ACC112 (cell line): ENCODE results near the gene BLVRA.
"Not testable (repeated sequence)": the region's sequence is repeated elsewhere in the genome, so short reads cannot be mapped to it uniquely, and the experiment has no call there.

ENCODE experiments used
- H2AFZ ChIP-seq: fragments of 200-600 bp; sonication (generic); one replicate; pipeline ENCODE4 v1.6.0; 2017; ENCODE audit warnings: antibody characterized with exemption, low read length; ENCODE audit not compliant: unreplicated experiment
- H3K27ac ChIP-seq: fragments of 200-600 bp; sonication (generic); 2 replicates; pipeline ENCODE4 v1.5.1; 2014; ENCODE audit warnings: low read depth, mild to moderate bottlenecking, antibody characterized with exemption, low read length, moderate library complexity
- H3K27me3 ChIP-seq: fragments of 200-600 bp; sonication (generic); 2 replicates; pipeline ENCODE4 v1.6.1; 2014; ENCODE audit warnings: mild to moderate bottlenecking, antibody characterized with exemption, low read length, moderate library complexity, mixed read lengths; ENCODE audit not compliant: insufficient read depth
- H3K36me3 ChIP-seq: fragments of 200-600 bp; sonication (generic); 2 replicates; pipeline ENCODE4 v1.6.1; 2016; ENCODE audit warnings: mild to moderate bottlenecking, antibody characterized with exemption, low read length, moderate library complexity, mixed read lengths; ENCODE audit not compliant: insufficient read depth
- H3K4me1 ChIP-seq: fragments of 200-600 bp; sonication (generic); one replicate; pipeline ENCODE4 v1.6.1; 2016; ENCODE audit warnings: low read length, mixed read lengths; ENCODE audit not compliant: insufficient read depth, unreplicated experiment, control insufficient read depth
- H3K4me3 ChIP-seq: fragments of 200-600 bp; sonication (generic); 2 replicates; pipeline ENCODE4 v1.5.1; 2014; ENCODE audit warnings: mild to moderate bottlenecking, low read depth, low read length
- H3K79me2 ChIP-seq: fragments of 200-600 bp; sonication (generic); one replicate; pipeline ENCODE4 v1.6.0; 2016; ENCODE audit warnings: low read length; ENCODE audit not compliant: control insufficient read depth, unreplicated experiment, insufficient read depth

Gene BLVRA

DNA sequence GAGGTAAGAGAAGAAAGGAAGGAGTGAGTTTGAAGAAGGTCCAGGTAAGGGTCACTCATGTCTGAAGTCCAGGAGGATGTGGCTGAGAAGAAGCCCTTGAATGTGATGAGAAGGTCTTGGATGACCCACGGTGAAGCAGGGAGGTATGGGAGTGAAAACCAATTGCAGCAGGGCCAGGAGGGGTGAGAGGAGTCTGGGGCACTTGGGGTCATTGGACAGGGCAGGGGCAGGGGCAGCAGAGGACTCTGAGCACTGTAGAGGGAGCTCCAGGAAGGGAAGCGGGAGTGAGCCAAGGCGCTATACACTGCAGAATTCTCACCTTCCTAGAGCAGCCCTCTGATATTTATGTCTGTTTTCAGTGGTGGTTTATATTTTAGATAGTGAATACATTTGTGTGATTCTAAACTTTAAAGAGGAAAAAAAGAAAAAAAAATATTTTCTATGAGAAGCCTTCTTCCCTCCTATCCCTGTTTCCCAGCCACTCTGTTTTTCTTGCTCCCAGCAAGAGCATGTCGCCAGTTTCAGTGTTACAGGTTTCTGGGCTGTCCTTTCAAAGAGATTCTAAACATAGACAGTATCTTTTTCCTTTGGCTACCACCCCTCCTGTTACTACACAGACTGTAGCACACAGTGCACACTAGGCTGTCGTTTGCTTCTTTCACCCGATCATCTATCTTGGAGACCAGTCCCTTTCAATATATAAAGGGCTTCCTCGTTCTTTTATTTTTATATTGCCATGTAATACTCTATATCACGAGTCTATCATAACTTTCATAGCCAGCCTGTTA, 24.5 kb downstream of the BLVRA start:
- no peaks in the 10 kb centered on the region for H3K79me2 ChIP-seq
- H3K36me3 ChIP-seq = no peaks in the 10 kb centered on the region; the same call in 1 of the 2 replicates
- no peak overlapping the region for H3K4me3 ChIP-seq
- H3K27me3 ChIP-seq = no peaks in the 10 kb centered on the region
- H3K4me1 ChIP-seq = peaks cover 25% of the 10 kb centered on the region
- H2AFZ ChIP-seq = no peak overlapping the region
- no peak overlapping the region for H3K27ac ChIP-seq

DNA sequence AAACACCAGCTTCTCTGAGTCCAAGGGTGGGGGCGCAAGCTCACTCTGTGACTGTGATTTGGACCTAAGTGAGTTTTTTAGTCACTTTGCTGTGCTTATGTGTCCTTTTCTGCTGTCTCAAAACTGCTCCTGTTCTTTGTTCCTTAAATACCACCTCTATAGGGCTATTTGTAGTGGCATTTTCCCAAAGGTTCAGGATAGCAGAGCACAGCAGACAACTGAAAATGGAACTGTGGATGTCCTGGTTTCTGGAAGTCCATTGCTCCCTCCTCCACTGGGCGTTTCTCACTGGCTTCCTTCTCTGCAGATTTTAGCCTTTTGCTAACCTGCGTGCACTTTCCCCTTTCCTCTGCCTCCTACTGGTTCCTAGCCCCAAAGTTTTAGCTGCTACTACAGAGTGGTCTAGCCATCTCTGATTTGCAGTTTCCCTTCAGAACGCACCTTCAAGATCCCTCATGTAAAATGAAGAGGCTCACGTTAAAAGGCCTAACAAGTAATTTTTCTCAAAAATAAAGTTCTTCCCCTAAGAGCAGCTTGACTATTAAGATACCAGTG, 25.6 kb downstream of the BLVRA start:
- no peak overlapping the region for H3K4me3 ChIP-seq
- H3K79me2 ChIP-seq = no peaks in the 10 kb centered on the region
- no peaks in the 10 kb centered on the region for H3K27me3 ChIP-seq
- peaks cover 25% of the 10 kb centered on the region for H3K4me1 ChIP-seq
- no peak overlapping the region for H3K27ac ChIP-seq
- H3K36me3 ChIP-seq = no peaks in the 10 kb centered on the region; the same call in 1 of the 2 replicates
- H2AFZ ChIP-seq = no peak overlapping the region

DNA sequence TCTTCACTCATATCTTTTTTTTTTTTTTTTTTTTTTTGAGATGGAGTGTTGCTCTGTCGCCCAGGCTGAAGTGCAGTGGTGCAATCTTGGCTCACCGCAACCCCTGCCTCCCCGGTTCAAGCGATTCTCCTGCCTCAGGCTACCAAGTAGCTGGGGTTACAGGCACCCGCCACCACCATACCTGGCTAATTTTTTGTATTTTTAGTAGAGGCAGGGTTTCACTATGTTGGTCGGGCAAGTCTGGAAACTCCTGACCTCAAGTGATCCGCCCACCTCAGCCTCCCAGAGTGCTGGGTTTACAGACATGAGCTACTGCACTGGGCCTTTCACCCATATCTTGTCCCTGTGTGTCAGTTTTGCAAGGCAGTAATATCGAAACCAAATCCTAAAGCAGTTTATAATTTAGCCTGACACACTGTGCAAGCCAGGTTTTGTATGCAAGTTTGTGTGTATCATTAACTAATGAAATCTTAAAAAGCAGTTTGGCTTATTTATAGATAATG, 26.2 kb downstream of the BLVRA start:
- 0 out of 2 replicates have a peak overlapping the region, but pooled peaks have one; percentile 0 for H3K27ac ChIP-seq
- peaks cover 25% of the 10 kb centered on the region for H3K4me1 ChIP-seq
- H3K4me3 ChIP-seq, H3K79me2 ChIP-seq, H3K36me3 ChIP-seq, H3K27me3 ChIP-seq, H2AFZ ChIP-seq: not testable (repeated sequence)

DNA sequence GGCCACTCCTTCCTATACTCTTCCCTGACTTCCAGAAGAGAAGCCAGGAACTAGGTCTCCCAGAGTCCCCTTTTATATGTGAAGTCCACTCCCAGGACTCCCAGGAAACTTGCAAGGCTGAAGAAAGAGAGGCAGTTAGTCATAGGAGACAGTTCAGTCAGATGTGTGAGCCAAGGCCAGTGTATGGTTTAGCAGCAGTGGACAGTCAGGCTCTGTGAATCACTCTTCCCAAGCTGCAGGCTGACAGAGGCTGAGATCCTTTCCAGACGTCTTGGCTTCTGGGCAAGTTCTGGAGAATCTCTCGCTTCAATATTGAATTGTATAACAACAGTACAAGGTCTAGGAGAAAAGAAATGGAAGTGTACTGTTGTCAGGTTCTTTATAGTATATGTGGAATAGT, 26.9 kb downstream of the BLVRA start:
- no peak overlapping the region for H3K4me3 ChIP-seq
- H3K27me3 ChIP-seq = no peaks in the 10 kb centered on the region
- peaks cover 25% of the 10 kb centered on the region for H3K4me1 ChIP-seq
- H3K27ac ChIP-seq = 0 out of 2 replicates have a peak overlapping the region, but pooled peaks have one; percentile 0
- H3K79me2 ChIP-seq = no peaks in the 10 kb centered on the region
- no peak overlapping the region for H2AFZ ChIP-seq
- H3K36me3 ChIP-seq = no peaks in the 10 kb centered on the region

DNA sequence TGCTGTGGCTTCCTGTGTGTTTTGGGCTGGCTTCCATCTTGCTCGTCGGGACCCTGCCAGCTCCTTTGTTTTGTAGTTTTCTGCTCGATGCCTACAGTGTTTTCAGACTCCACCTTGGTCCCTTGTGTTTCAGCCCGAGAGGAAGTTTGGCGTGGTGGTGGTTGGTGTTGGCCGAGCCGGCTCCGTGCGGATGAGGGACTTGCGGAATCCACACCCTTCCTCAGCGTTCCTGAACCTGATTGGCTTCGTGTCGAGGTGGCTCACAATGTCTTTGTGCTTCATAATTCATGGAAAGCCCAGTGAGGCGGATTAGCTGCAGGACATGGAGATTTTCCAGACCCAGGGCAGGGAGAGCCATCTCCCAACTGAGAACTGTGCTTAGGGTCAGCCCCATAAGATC, 29.3 kb downstream of the BLVRA start:
- H3K27me3 ChIP-seq = no peaks in the 10 kb centered on the region
- H2AFZ ChIP-seq = no peak overlapping the region
- no peaks in the 10 kb centered on the region for H3K36me3 ChIP-seq
- H3K79me2 ChIP-seq = no peaks in the 10 kb centered on the region
- H3K4me1 ChIP-seq = peaks cover 13% of the 10 kb centered on the region
- no peak overlapping the region for H3K4me3 ChIP-seq
- no peak overlapping the region for H3K27ac ChIP-seq

DNA sequence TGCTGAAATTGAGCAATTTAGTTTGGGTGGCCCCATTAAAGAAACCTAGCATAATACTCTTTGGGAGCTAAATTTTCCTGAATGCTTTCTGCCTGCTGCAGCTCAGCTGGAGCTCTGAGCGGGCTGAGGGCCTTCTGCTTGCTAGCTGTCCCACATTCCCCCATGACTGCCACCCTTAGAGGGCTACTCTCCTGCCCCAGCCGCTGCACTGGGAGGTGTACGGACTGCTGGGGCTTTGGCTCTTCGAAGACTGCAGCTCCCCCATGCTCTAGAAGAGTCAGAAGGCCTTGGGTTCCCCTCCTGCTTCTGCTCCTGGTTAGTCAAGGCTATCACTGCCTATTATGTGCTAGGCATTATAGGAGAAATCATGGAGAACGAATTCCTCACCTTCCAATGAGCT, 31.5 kb downstream of the BLVRA start:
- peaks cover 8% of the 10 kb centered on the region for H3K4me1 ChIP-seq
- no peak overlapping the region for H2AFZ ChIP-seq
- no peak overlapping the region for H3K4me3 ChIP-seq
- no peaks in the 10 kb centered on the region for H3K27me3 ChIP-seq
- H3K27ac ChIP-seq = no peak overlapping the region
- no peaks in the 10 kb centered on the region for H3K79me2 ChIP-seq
- H3K36me3 ChIP-seq = no peaks in the 10 kb centered on the region

DNA sequence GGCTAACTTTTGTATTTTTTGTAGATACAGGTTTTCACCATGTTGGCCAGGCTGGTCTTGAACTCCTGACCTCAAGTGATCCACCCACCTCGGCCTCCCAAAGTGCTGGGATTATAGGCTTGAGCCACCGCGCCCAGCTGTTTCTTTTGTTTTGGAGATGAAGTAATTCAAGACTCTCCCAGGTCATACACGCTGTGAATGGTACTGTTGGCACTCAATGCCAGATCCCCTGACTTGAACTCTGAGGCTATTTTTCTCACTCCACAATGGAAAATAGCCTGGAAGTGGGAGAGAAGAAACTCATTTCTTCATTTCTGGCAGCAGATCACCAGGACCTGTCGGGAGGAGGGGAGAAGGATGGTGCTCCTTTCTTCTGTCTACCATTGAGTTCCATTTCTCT, 32.4 kb downstream of the BLVRA start:
- H3K36me3 ChIP-seq = no peaks in the 10 kb centered on the region
- no peaks in the 10 kb centered on the region for H3K79me2 ChIP-seq
- no peak overlapping the region for H3K27ac ChIP-seq
- no peaks in the 10 kb centered on the region for H3K27me3 ChIP-seq
- H3K4me1 ChIP-seq = peaks cover 2% of the 10 kb centered on the region
- no peak overlapping the region for H3K4me3 ChIP-seq
- H2AFZ ChIP-seq = no peak overlapping the region

DNA sequence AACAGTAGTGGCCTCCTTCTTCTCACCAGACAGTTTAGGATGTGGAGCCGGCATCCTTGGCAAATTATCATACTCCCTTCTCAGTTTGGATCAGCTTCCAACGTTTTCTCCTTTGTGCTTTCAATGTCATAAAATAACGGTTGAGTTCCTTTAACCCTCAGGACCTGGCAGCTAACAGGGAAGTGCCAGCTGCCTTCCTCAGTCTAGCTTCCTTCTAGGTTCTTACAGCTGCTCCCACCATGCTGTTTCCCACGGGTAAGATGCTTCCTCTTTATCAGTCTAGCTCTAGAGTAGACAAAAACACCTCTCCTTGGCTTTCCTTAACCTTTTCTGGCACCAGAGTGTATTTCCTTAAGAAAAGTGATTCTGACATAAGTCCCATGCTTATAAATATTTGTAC, 33.2 kb downstream of the BLVRA start:
- H3K27ac ChIP-seq = no peak overlapping the region
- no peak overlapping the region for H3K4me3 ChIP-seq
- H3K27me3 ChIP-seq = no peaks in the 10 kb centered on the region
- no peaks in the 10 kb centered on the region for H3K36me3 ChIP-seq
- no peaks in the 10 kb centered on the region for H3K79me2 ChIP-seq
- no peaks in the 10 kb centered on the region for H3K4me1 ChIP-seq
- no peak overlapping the region for H2AFZ ChIP-seq

DNA sequence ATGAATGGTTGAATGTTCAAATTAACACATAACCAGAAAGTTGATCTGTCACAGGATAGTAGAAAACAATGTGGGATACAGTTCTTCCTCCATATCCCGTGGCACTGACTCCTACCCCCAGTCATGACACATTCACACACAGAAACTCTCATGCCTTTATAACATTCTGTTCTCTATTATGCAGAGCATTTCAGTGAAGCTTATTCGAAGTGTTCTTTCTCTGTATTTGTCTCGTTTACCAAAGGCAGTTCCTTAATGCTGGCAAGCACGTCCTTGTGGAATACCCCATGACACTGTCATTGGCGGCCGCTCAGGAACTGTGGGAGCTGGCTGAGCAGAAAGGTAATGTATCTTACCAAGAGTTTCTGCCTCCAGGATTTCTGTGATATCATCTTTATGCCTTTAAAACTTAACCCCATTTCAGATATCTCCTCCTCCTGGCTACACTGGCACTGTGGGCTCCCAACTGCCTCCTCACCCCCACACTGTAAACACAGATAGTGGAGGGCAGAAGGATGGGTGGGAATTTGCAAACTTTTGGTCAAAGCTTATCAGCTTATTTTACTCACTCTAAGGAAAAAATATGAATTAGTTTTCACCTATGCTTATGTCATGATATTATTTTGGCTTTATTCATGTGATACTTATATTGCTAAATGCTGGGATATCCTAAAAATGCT, 34.1 kb downstream of the BLVRA start:
- Histone ChIP-seq H3K79me2 (no peaks in the 10 kb centered on the region), H3K36me3 (no peaks in the 10 kb centered on the region), H3K27me3 (no peaks in the 10 kb centered on the region), H2AFZ (no peak overlapping the region), H3K4me1 (no peaks in the 10 kb centered on the region), H3K4me3 (no peak overlapping the region), H3K27ac (no peak overlapping the region)

DNA sequence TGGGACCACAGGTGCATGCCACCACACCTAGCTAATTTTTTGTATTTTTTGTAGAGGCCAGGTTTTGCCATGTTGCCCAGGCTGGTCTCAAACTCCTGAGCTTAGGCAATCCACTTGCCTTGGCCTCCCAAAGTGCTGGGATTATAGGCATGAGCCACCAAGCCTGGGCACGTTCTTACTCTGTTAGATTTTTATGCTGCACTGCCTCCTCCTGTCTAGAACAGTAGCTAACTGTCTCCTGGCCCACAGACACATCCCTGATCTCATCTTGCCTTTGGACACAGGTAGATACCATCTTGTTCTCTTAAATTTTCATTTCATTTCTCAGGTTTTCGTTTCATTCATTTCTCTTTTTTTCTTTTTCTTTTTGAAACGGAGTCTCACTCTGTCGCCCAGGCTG, 41.1 kb downstream of the BLVRA start:
- Histone ChIP-seq H2AFZ (no peak overlapping the region), H3K4me3 (no peak overlapping the region), H3K79me2 (no peaks in the 10 kb centered on the region), H3K27me3 (no peaks in the 10 kb centered on the region), H3K27ac (no peak overlapping the region), H3K36me3 (no peaks in the 10 kb centered on the region), H3K4me1 (no peaks in the 10 kb centered on the region)
